HG02678 (cell line): ENCODE data around the gene LONRF2.
"Not testable (repeated sequence)": the region's sequence is repeated elsewhere in the genome, so short reads cannot be mapped to it uniquely, and the experiment has no call there.

Experiments used
- ATAC-seq: cut with Tn5 transposase; IDR thresholded peaks from one replicate; pipeline ENCODE4 v1.9.1; 2021; ENCODE audit warnings: mild to moderate bottlenecking, moderate library complexity; ENCODE audit not compliant: unreplicated experiment

Gene LONRF2

DNA sequence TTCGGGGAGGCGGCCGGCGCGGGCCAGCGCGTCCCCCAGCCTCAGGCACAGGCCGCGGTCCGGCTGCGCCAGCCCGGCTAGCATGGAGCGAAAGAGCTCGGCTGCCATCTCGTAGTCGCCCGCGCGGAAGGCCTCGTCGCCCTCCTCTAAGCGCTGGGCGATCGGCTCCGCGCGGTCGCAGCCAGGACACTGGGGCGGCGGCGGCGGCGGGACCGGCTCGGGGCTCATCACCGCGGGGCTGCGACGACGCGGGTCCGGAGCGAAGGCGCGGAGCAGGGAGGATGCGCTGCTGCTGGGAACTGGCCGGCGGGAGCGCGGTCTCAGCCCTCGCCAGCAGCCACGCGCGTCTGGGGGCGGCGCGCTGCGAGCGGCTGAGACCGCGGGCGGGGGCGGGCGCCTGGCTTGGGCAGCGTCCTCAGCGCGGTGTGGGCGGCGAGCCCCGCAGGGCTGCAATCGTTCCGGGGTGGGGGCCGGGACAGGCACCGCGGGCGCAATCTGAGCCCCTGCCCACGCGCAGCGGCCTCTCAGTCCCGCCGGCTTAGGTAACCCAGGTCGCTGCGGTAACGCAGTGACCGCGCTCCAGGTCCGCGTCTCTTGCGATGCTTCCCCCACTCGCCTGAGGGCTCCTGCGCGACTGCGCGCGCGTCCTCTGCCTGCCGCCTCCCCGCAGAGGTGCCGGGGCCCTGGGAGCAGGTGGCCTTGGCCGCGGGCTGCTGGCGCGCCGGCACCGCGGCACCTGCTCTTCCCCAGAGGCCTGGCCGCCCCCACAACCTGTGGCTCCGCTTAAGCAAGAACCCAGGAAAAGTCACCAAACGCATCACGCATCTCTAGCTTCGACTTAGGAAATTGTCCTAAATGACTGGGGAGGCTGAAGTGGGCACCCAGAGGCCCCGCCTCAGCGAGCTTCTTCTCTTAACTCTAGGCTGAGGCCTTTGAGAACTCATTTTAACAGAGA is at the start of gene LONRF2:
LONRF2 (minus strand) TSS at position 636 of the 955 bp plus-strand sequence; CDS start at position 228, 408 bp downstream.
- ATAC-seq = no peak

DNA sequence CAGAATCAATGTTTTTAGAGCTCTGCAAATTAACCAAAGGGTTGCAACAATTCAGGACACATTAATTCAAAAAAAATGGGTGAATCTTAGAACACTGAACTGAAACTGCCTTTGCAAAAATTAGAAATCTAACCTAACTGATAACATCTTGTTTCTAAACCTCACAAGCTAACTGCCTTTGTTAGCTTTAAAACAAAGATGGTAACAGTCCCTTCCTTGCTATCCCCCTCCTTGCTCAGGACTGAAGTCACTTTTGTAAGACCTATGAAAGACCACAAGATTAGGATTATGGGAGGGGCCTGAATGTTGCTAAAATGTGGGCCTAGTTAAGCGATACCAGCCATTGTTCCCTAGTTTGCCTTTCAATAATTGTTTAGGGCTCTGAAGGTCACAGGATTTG is 44.9 kb upstream of the LONRF2 start:
- no peak for ATAC-seq

DNA sequence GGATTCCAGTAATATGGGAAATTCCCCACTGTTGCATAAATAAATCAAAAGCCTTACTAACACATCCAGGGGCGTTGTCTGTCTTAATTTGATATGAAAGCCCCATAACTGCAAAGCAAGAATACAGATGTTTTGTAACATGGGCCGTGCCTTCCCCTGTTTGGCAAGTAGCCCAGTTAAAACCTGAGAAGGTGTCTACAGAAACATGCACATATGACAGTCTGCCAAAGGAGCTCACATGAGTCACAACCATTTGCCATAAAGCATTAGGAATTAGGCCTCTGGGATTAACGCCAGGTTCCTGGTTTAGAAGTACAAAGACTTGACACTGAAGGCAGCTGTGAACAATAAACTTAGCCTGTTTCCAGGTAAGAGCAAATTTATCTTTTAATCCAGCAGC is 43.1 kb upstream of the LONRF2 start:
- ATAC-seq = no peak

DNA sequence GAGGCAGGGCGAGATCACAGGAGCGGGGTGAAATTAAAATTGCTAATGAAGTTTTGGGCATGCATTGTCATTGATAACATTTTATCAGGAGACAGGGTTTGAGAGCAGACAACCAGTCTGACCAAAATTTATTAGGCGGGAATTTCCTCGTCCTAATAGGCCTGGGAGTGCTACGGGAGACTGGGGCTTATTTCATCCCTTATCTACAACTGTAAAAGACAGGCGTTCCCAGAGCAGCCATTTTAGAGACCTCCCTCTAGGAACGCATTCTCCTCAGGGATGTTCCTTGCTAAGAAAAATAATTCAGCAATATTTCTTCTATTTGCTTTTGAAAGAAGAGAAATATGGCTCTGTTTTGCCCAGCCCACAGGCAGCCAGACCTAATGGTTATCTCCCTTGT is 40.0 kb upstream of the LONRF2 start:
- ATAC-seq = not testable (repeated sequence)

DNA sequence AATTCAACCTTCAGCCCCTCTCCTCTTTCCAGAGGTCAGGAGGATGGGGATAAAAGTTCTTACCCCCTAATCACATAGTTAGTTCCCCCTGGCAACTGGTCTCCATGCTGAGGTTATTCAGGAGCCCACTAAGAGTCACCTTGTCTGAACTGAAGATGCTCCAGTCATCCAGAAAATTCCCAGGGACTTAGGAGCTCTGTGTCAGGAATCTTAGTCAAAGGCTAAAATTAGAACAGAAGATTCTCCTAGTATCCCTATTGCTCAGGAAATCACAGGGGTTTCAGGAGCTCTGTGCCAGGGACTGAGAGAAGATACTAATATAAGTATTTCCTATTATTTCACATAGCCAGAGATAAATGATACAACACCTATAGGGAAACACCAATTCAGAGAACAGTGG is 37.3 kb upstream of the LONRF2 start:
- ATAC-seq = no peak

DNA sequence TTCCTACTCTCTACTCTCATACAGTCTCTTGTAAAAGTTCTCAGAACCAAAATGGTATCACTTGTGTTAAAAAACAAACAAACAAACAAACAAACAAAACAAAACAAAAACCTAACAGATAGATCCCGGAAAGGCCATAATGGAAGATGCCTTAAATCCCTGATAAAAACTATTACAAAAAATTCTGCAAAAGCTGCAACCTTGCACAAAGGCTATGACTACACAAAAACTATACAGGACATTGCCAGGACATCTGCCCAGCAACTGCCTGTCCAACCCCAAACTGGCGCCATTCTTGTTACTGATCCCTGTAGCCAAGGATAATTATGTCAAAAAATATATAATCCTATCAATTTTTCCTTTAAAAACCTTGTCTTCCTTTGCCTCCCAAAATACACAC is 36.3 kb upstream of the LONRF2 start:
- ATAC-seq = no peak

DNA sequence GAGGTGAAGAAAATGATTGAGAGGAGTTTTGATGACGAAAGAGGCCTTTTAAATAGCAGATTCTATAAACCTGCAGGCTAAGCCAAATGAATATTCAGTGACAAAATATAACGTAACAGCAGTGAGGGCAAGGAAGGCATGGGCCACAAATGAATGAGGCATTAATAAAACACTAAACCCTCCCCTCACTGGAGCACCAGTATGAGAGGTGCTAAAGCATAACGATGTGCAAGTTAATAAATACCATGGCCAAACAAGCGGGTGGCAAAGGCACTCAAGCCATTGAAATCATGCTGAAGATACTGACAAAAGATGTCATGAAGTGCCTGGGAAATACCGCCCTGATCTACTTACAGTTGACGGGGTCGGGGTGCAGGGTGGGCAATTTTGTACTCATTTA is 30.2 kb upstream of the LONRF2 start:
- no peak for ATAC-seq

DNA sequence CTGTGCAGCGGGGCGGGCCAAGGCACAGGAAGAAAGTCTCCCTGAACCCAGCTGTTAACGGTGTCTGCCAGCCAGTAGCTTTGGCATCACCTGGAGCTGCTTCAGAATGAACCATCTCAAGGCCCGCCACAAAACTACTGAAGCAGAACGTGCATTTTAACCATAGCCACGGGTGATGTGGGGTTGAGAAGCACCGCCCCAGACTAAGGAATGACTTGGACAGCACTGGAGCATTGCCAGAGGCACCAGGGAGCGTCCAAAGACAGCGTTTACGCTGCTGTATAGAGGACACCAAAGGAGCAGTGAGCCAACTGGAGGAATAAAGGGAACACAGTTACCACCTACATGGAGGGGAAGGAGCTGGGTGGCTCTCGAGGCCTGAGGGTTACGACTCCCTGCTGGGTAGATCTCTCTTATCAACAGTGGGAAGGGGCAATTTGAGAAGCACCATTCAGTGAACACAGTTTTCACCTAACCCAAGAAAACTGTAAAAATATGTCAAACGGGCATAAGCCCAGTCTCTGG is 28.4 kb upstream of the LONRF2 start:
- no peak for ATAC-seq

DNA sequence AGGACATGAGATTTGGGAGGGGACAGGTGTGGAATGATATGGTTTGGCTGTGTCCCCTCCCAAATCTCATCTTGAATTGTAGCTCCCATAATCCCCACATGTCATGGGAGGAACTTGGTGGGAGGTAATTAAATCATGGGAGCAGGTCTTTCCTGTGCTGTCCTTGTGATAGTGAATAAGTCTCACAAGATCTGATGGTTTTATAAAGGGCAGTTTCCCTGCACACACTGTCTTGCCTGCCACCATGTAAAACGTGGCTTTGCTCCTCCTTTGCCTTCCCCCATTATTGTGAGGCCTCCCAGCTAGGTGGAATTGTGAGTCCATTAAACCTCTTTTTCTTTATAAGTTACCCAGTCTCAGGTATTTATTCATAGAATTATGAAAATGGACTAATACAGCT is 22.8 kb upstream of the LONRF2 start:
- ATAC-seq = not testable (repeated sequence)

DNA sequence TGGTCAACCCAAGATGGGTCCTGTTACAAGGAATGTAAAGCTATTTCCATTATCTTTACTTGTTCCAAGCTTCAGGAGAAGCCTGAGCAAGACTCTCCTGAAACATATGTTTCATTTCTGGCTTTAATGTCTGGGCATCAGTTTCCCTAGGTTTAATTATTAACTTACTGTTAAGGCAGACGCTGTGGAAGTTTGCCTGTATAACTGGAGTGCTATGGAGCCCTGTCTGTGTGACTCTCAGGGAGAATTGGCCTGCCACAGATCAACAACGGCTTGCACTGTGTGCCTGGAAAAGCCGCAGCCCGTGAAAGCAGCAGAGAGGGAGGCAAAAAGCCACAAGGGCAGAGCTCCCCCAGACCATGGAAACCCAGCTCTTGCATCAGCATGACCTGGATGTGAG is 22.1 kb upstream of the LONRF2 start:
- ATAC-seq = no peak

DNA sequence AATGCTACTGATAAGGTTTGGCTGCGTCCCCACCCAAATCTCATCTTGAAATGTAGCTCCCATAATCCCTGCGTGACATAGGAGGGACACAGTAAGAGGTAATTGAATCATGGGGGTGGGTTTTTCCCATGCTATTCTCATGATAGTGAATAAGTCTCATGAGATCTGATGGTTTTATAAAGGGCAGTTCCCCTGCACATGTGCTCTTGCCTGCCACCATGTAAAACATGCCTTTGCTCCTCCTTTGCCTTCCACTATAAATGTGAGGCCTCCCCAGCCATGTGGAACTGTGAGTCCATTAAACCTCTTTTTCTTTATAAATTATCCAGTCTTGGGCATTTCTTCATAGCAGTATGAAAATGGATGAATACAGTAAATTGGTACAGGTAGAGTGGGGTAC is 20.2 kb upstream of the LONRF2 start:
- ATAC-seq = not testable (repeated sequence)

DNA sequence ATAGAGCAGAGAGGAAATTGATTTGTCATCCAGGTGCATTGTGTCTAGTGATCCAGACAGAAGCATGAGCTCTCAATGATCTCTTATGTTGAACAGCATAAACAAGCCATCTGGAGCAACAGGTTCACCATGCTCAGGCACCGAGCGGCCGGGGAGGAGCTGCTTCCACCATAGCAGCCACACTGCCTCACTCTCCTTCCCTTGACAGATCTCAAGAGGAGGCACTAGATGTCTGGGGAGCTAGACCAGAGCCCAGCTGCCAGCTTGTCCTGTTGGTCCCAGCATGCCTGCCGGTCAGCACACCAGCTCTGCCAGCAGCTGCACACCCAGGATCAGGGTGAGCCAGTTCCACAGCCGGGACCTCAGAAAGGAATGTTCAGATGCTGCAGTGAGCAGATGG is 17.5 kb upstream of the LONRF2 start:
- ATAC-seq = no peak

DNA sequence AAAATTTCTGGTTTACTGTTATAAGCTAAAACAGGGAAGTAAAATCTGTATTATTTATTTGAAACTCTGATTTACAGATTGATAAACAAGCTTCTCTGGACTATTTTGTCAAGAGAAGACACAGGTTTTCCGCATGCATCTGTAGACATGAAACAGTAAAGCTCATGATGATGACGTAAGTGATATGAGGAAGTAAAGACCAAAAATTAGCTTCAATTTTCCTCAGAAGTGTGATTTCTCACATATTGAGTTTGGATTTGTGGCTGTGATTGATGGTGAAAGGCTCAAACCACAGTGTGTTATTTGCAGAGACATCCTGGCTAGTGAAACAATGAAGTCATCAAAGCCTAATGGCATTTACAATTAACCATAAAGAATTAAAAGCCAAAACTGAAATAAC is 12.6 kb upstream of the LONRF2 start:
- ATAC-seq = no peak

DNA sequence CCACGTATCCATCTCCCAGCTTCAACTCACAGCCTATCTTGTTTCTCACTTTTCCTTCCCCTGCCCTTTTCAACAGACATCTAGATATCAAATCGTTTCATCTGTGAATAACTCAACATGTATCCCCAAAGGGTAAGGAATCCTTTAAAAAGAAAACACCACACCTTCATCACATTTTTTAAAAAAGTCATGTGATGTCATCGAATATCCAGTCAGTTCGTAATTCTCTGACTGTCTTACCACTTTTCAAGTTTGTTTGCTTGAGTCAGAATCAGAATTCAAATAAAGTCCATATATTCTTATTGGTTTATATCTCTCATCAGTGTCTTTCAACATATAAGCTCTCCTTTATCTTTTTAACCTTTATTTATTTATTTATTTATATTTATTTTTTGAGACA is 5.4 kb upstream of the LONRF2 start:
- ATAC-seq = no peak

DNA sequence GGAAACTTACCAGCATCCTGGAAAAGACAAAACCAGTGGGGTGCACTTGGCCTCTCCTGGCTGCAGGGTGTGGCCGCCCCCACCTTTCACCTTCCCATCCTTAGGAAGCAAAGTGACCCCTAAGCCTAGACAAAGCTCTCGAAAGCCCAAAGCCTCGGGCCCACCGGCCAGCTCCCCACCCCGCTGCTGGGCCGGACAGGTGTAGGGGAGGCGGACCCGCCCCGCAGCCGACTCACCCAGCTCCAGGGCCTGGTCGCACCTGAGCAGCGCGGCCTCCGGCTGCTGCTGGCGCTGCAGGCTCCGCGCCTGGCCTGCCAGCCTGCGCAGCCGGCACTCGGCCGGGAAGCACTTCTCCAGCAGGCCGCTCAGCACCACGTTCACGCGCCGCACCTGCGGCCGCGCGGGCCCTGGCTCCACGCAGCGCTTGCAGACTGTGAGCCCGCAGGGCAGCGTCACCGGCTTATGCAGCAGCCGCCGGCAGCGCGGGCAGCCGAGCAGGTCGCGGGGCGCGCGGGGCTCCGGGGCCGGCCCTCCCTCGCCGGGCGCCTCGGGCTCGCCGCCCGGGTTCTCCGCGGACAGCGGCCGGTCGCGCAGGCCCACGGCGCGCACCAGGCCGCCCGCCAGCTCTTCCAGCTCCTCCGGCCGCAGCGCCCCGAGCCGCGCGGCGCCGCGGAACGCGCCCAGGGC is 979 bp downstream of the LONRF2 start:
- ATAC-seq = no peak

DNA sequence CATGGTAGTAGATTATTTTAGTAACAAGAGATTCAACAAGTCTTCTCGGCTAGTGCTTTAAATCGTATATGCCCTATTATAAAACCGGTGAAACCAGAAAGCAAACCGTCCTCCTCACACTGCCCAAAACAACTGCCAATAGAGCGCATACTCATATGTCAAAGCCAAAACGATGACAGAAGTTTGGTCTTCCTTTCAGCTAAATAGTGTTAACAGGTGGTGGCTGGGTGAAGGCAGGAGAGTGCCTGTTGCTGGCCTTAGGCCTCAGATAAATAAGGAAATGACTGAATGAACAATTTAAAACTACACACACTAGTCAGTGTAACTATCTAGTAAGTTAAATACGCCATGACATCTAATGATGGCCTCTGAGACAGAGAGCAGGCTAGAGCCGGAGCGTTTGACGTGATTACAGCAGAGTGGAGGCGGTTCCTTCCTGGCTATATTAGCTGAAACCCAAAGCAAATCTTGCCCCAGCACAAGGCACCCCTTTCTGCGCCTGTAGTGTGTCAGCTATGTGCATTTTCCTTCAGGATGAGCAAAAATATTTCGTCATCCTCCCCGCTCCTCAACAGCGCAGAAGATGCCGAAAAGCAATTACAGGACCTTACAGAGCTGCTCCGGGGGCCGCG is 1.6 kb downstream of the LONRF2 start:
- ATAC-seq = no peak

DNA sequence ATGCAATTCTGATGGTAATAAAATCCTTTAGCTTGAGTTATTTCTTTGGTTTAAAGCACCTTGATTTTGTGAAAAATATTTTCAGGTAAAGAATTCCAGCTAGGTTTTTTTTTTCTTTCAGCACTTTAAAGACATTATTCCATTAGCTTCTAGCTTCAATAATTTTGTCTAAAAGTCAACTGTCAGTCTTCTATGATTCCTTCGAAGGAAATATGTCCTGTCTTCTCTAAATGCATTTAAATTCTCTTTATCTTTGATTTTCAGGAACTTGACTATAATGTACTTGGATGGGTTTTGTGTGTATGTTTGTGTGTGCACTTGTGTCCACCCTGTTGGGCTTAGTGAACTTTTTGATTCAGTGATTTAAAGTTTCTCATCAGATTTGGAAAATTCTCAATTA is 4.7 kb downstream of the LONRF2 start:
- ATAC-seq = no peak

DNA sequence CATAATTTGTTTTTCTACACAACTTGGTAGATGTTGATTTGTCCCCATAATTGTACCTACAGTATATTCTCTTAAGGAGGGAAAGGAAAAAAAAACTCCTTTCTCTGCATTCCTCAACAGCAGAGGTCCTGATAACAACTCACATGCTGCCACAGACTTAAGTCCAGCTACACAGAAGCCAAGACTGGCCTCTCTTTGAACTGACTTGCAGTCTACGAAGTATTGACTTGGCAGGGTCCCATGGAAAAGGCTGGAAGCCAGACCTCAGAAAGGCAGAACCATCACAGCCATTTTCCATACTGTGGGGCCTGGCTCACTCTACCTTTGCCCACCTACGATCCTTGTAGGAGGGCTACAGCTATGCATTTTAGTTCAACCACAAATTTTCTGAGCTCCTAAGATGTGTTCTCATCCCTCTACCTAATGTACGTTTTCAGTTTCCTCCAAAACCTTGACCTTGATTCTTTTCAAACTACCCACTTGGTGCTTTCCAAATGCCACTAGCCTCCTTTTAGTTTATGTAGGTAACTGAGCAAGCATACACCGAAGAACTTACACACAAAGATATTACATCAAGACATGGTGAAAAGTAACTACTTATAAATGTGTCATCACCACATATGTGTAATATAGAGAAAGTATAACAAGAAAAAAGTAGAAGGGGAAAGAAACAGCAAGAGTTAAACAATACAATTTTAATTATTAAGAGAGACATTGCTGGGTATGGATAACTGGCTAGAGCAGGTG is 12.2 kb downstream of the LONRF2 start:
- ATAC-seq = no peak

DNA sequence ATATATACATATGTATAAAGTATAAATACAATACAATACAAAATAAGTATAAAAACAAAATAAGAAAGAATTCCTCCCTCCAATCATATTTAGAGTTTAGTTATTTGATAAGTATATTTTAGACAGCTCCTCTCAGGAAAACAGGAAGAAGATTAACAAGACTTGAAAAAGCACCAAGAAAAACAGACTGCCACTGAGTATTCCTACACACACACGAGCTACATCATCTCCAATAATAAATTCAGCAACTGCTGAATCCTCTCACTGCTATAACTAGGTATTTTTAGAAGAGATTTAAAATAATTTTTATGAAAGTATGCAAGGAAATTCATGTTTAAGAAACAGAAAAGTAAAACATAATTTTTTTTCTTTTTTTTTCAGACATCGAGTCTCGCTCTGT is 13.0 kb downstream of the LONRF2 start:
- ATAC-seq = no peak

DNA sequence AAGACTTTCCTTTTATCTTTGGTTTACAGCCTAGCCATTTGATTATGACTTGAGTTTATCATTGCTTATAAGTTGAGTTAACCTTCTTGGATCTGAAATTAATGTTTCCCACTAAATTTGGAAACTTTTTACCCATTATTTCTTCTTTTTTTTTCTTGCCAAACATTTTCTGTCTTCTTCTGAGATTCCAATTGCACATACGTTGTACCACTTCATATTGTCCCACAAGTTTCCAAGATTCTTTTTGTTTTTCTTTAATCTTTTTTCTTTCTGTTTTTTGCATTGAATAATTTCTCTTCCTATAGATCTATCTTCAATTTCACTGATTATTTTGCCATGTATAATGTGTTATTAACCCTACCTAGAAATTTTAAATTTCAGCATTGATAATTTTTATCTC is 18.6 kb downstream of the LONRF2 start:
- no peak for ATAC-seq

DNA sequence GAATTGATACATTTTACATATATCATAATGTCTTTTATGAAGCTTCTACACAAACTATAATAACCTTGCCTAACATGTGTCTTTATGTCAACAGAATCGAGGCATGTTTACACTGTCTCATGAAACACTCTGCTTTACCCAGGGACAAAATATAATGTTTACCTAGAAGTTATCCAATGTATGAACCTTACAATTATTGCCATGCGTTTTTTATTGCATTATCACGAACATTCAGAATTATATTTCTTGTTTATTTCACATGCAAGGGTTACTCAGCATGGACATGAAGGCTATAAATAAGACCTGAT is 19.8 kb downstream of the LONRF2 start:
- no peak for ATAC-seq
